HepG2 (cell line): Measurements from ENCODE around the gene AUTS2. TPM values are rescaled to one million over a fixed set of nuclear protein-coding genes. Genes with fewer than 3 reads are reported as not detected.

Experiments
- ATAC-seq: fragments of 200-7000 bp; cut with Tn5 transposase; 3 replicates; pipeline ENCODE4 v1.9.1; 2020; ENCODE audit warnings: mild to moderate bottlenecking, moderate library complexity
- BruUV-seq: library from RNA; stranded (reverse); fragments of 400-500 nt; replicated peaks from 2 replicates; lab custom pipeline; 2021; lab: Mats Ljungman, UMichigan
- CTCF ChIA-PET: fragments of 300-600 bp; formaldehyde crosslinking; extraction: SDS; loops from one replicate; lab custom pipeline; 2021; ENCODE audit warnings: low total read pairs, inconsistent platforms, low intra/inter-chr PET ratio; lab: Yijun Ruan, JAX
- POLR2A ChIA-PET: fragments of 350-600 bp; sonication (Branson Sonifier 250); formaldehyde crosslinking; loops from one replicate; lab custom pipeline; 2020; ENCODE audit warnings: antibody characterized with exemption, inconsistent platforms; lab: Yijun Ruan, JAX
- DNase-seq: peaks from one replicate; pipeline ENCODE4 v3.0.0-alpha.2; 2015; ENCODE audit warnings: low spot score
- FAIRE-seq: peaks from 3 replicates; lab custom pipeline; 2011; peaks lifted over from hg19 to GRCh38; lab: Jason Lieb, UNC
- H2AFZ ChIP-seq: one replicate; pipeline ENCODE4 v1.6.1; 2011; ENCODE audit warnings: low read length, inconsistent platforms
- H3K27ac ChIP-seq: fragments of 300-600 bp; 3 replicates; pipeline ENCODE4 v1.8.0; 2011; ENCODE audit warnings: mixed run types, mild to moderate bottlenecking, mixed read lengths, low read length, inconsistent platforms; ENCODE audit not compliant: insufficient read depth; ENCODE audit errors: extremely low read length
- H3K27me3 ChIP-seq, 2 experiments: fragments of 200-600 bp in 1 of 2; 2 replicates in 1 of 2; 3 replicates in 1 of 2; pipeline versions ENCODE4 v1.6.0 to v1.8.0; 2011; ENCODE audit warnings: low read length in 2 of 2, mild to moderate bottlenecking in 2 of 2, moderate library complexity in 2 of 2, inconsistent platforms in 1 of 2; ENCODE audit not compliant: insufficient read depth in 2 of 2, control insufficient read depth in 1 of 2
- H3K36me3 ChIP-seq, 2 experiments: fragments of 200-600 bp in 1 of 2; replicated peaks in 1 of 2; 2 replicates in 1 of 2; 3 replicates in 1 of 2; pipeline versions ENCODE4 v1.5.1 to v1.8.0; 2011; ENCODE audit warnings: low read length in 2 of 2, inconsistent platforms in 1 of 2; ENCODE audit not compliant: insufficient read depth in 2 of 2, control insufficient read depth in 1 of 2
- H3K4me1 ChIP-seq: 2 replicates; pipeline ENCODE4 v1.5.1; 2012; ENCODE audit warnings: low read length, inconsistent platforms; ENCODE audit not compliant: insufficient read depth
- H3K4me2 ChIP-seq: 2 replicates; pipeline ENCODE4 v1.6.0; 2011; ENCODE audit warnings: low read depth, low read length, inconsistent platforms
- H3K4me3 ChIP-seq, 3 experiments: fragments of 200-600 bp in 1 of 3; sonication (generic), shearing (Covaris generic) in 1 of 3; replicated peaks in 1 of 3; 2 replicates each; pipeline ENCODE4 v1.5.1; 2011 to 2016; ENCODE audit warnings: low read length in 3 of 3, inconsistent platforms in 2 of 3, low read depth in 2 of 3, mild to moderate bottlenecking in 2 of 3, control low read depth in 1 of 3, mixed read lengths in 1 of 3; ENCODE audit not compliant: insufficient read depth in 1 of 3
- H3K79me2 ChIP-seq: one replicate; pipeline ENCODE4 v1.6.1; 2011; ENCODE audit warnings: low read length, inconsistent platforms; ENCODE audit not compliant: insufficient read depth
- H3K9ac ChIP-seq: 2 replicates; pipeline ENCODE4 v1.6.0; 2011; ENCODE audit warnings: mild to moderate bottlenecking, low read depth, low read length, inconsistent platforms; ENCODE audit not compliant: insufficient read depth
- H3K9me3 ChIP-seq: 2 replicates; pipeline ENCODE4 v1.5.1; 2012; ENCODE audit warnings: mild to moderate bottlenecking, low read length
- H4K20me1 ChIP-seq: 2 replicates; pipeline ENCODE4 v1.6.0; 2011; ENCODE audit warnings: inconsistent platforms, mild to moderate bottlenecking, low read length, moderate library complexity; ENCODE audit not compliant: insufficient read depth
- BRD4 ChIP-seq: sonication (generic); formaldehyde crosslinking; IDR thresholded peaks from 2 replicates; pipeline ENCODE4 v1.4.0; 2020; ENCODE audit warnings: missing genetic modification reagents
- CC2D1A ChIP-seq: sonication (generic); formaldehyde crosslinking; IDR thresholded peaks from 2 replicates; pipeline ENCODE4 v1.8.1; 2023; ENCODE audit warnings: mild to moderate bottlenecking, missing genetic modification reagents
- CREB1 ChIP-seq, 2 experiments: fragments of 450-650 bp in 1 of 2; IDR thresholded peaks; 2 replicates each; pipeline ENCODE4 v1.6.1; 2016 to 2017; ENCODE audit warnings: control low read depth in 1 of 2, mild to moderate bottlenecking in 1 of 2, missing compliant biosample characterization in 1 of 2, missing genetic modification characterization in 1 of 2
- KLF12 ChIP-seq: sonication (generic); formaldehyde crosslinking; IDR thresholded peaks from 2 replicates; pipeline ENCODE4 v1.4.0; 2020; ENCODE audit warnings: missing genetic modification reagents, borderline replicate concordance
- MAFF ChIP-seq: IDR thresholded peaks from 2 replicates; pipeline ENCODE4 v1.6.1; 2011; ENCODE audit warnings: low read depth, low read length, improper control_type of control experiment
- MYPOP ChIP-seq: sonication (generic); formaldehyde crosslinking; IDR thresholded peaks from 2 replicates; pipeline ENCODE4 v1.8.1; 2023; ENCODE audit warnings: mild to moderate bottlenecking, moderate library complexity, missing genetic modification reagents
- MZF1 ChIP-seq: sonication (generic); formaldehyde crosslinking; IDR thresholded peaks from 2 replicates; pipeline ENCODE4 v1.8.1; 2023; ENCODE audit warnings: mild to moderate bottlenecking, missing genetic modification reagents, borderline replicate concordance
- PCBP1 ChIP-seq: fragments of 200-400 bp; formaldehyde crosslinking; IDR thresholded peaks from 2 replicates; pipeline ENCODE4 v1.6.1; 2017; ENCODE audit warnings: mild to moderate bottlenecking, low read depth, low read length, borderline replicate concordance
- POLR2G ChIP-seq: fragments of 200-400 bp; formaldehyde crosslinking; IDR thresholded peaks from 2 replicates; pipeline ENCODE4 v1.6.1; 2018; ENCODE audit warnings: mild to moderate bottlenecking, low read depth, low read length, moderate library complexity
- SUZ12 ChIP-seq: fragments of 150-350 bp; IDR thresholded peaks from 2 replicates; pipeline ENCODE4 v1.6.1; 2014; ENCODE audit warnings: low read depth, low read length
- TMF1 ChIP-seq: sonication (generic); formaldehyde crosslinking; IDR thresholded peaks from 2 replicates; pipeline ENCODE4 v1.8.1; 2022; ENCODE audit warnings: low read depth, missing genetic modification reagents
- ZMYM3 ChIP-seq: sonication (generic); formaldehyde crosslinking; IDR thresholded peaks from 2 replicates; pipeline ENCODE4 v1.5.1; 2020; ENCODE audit warnings: mild to moderate bottlenecking, missing genetic modification reagents
- ZNF235 ChIP-seq: sonication (generic); formaldehyde crosslinking; IDR thresholded peaks from 2 replicates; pipeline ENCODE4 v1.8.1; 2023; ENCODE audit warnings: mild to moderate bottlenecking, missing genetic modification reagents, borderline replicate concordance
- ZNF441 ChIP-seq: sonication (generic); formaldehyde crosslinking; IDR thresholded peaks from 2 replicates; pipeline ENCODE4 v1.7.0; 2021; ENCODE audit warnings: missing genetic modification reagents, borderline replicate concordance
- ZNF614 ChIP-seq: IDR thresholded peaks from 2 replicates; pipeline ENCODE4 v1.6.1; 2018; ENCODE audit warnings: missing biosample characterization, missing genetic modification reagents, inconsistent platforms, borderline replicate concordance
- ZNF709 ChIP-seq: sonication (generic); formaldehyde crosslinking; IDR thresholded peaks from 2 replicates; pipeline ENCODE4 v1.5.0; 2020; ENCODE audit warnings: mild to moderate bottlenecking, missing genetic modification reagents
- ZNF749 ChIP-seq: sonication (generic); formaldehyde crosslinking; IDR thresholded peaks from 2 replicates; pipeline ENCODE4 v1.8.0; 2022; ENCODE audit warnings: mild to moderate bottlenecking, missing genetic modification reagents, moderate library complexity, borderline replicate concordance
- ZNF83 ChIP-seq: sonication (generic); formaldehyde crosslinking; IDR thresholded peaks from 2 replicates; pipeline ENCODE4 v1.4.0; 2020; ENCODE audit warnings: missing genetic modification reagents, mild to moderate bottlenecking, borderline replicate concordance
- ZNF879 ChIP-seq: sonication (generic); formaldehyde crosslinking; IDR thresholded peaks from 2 replicates; pipeline ENCODE4 v1.8.1; 2023; ENCODE audit warnings: missing genetic modification reagents
- WGBS: methylation state at CpG from one replicate; pipeline ENCODE4 v1.1.6; 2017; ENCODE audit warnings: low lambda C conversion rate; 5-methylcytosine and 5-hydroxymethylcytosine counted together
- in situ Hi-C: cut with HindIII; loops from 2 replicates; pipeline ENCODE4 v1.10.0; 2017; ENCODE audit warnings: low pct_unique_long_range_greater_than_20kb; ENCODE audit not compliant: extremely low pct_ligation_motif_present
- intact Hi-C: fragments of 100-400 bp; cut with micrococcal nuclease; formaldehyde crosslinking; loops from one replicate; pipeline ENCODE4 v1.10.0; 2022; ENCODE audit not compliant: unreplicated experiment
- polyA plus RNA-seq, 8 experiments: library from polyadenylated mRNA; depleted of rRNA in 3 of 8; stranded (reverse) in 7 of 8; unstranded in 1 of 8; fragments of >200 nt; fragmentation: Illumina TruSeq in 4 of 8; extraction: Trizol in 4 of 8; gene quantifications; 2 replicates each; pipeline versions ENCODE4 v1.2.1 to v1.2.3, GENCODE V29; 2011 to 2016; ENCODE audit warnings: low read depth in 4 of 8, missing spikeins in 1 of 8, mixed read lengths in 1 of 8; ENCODE audit not compliant: insufficient read depth in 1 of 8
- total RNA-seq, 5 experiments: library from RNA; depleted of rRNA; stranded (reverse); fragments of >200 nt; fragmentation: Illumina TruSeq; extraction: Trizol; gene quantifications; 2 replicates each; pipeline ENCODE4 v1.2.3, GENCODE V29; 2016; ENCODE audit warnings: low read depth in 1 of 5

The AUTS2 gene
- total and polyA plus RNA-seq, 2 of the 13 experiments (the other 11 are each of a cell fraction or from before 2014, with no cell fraction given) = 0.38 TPM; not detected in 1

GRCh38 chr7:69742237-69742636 lies 144.0 kb downstream of the AUTS2 start (continued):
- TF ChIP-seq KLF12 (CRISPR knock-in tag) = no peak
- TF ChIP-seq PCBP1 = no peak
- no peak for TF ChIP-seq ZNF749 (CRISPR knock-in tag)
- TF ChIP-seq POLR2G = no peak

- POLR2A ChIA-PET = no interaction called here
- ATAC-seq (no peak), FAIRE-seq (no peak), DNase-seq (no peak)
- Histone ChIP-seq H2AFZ (no peak overlapping the region), H4K20me1 (no peaks in the 10 kb centered on the region), H3K9ac (no peak overlapping the region), H3K36me3 (no peaks in the 10 kb centered on the region), H3K79me2 (no peaks in the 10 kb centered on the region), H3K4me2 (no peak overlapping the region), H3K27ac (no peak overlapping the region), H3K4me1 (no peaks in the 10 kb centered on the region), H3K4me3 (no peak overlapping the region), H3K27me3 (no peaks in the 10 kb centered on the region), H3K9me3 (no peaks in the 10 kb centered on the region)
- intact Hi-C loops (no loop called here), in situ Hi-C loops (no loop called here)
- CTCF ChIA-PET = no interaction called here
- no TSS peak for BruUV-seq
- 36% methylated on average over 2 of the region's 2 CpGs for WGBS
- TF ChIP-seq POLR2G = no peak
- TF ChIP-seq, all 625 proteins: peak for 0
Observed at GRCh38 chr7:69743436-69743835, 145.2 kb downstream of the AUTS2 start.

GRCh38 chr7:69744026-69744425 lies 145.8 kb downstream of the AUTS2 start:
- no peaks in the 10 kb centered on the region for H3K36me3 ChIP-seq
- DNase-seq (no peak), FAIRE-seq (no peak), ATAC-seq (no peak)
- no TSS peak for BruUV-seq
- in situ Hi-C loops = no loop called here
- no peaks in the 10 kb centered on the region for H3K4me1 ChIP-seq
- CTCF ChIA-PET = no interaction called here
- no peaks in the 10 kb centered on the region for H3K9me3 ChIP-seq
- no peak overlapping the region for H3K4me2 ChIP-seq
- H3K27ac ChIP-seq = no peak overlapping the region
- H3K9ac ChIP-seq = no peak overlapping the region
- intact Hi-C loops = no loop called here
- WGBS = 3% methylated on average over 4 of the region's 4 CpGs
- no peak overlapping the region for H2AFZ ChIP-seq
- H4K20me1 ChIP-seq = no peaks in the 10 kb centered on the region
- H3K4me3 ChIP-seq = no peak overlapping the region
- no peaks in the 10 kb centered on the region for H3K79me2 ChIP-seq
- POLR2A ChIA-PET = no interaction called here
- H3K27me3 ChIP-seq = no peaks in the 10 kb centered on the region
- no peak for TF ChIP-seq SUZ12
- no peak for TF ChIP-seq ZNF235
- TF ChIP-seq MZF1 (CRISPR knock-in tag) = no peak
- no peak for TF ChIP-seq CC2D1A
- TF ChIP-seq ZNF879 (CRISPR knock-in tag) = no peak
- no peak for TF ChIP-seq ZNF441
- no peak for TF ChIP-seq ZNF614
- TF ChIP-seq ZMYM3 (CRISPR knock-in tag) = no peak
- TF ChIP-seq ZNF709 (CRISPR knock-in tag) = no peak
- TF ChIP-seq ZNF83 = no peak
- TF ChIP-seq BRD4 (CRISPR knock-in tag) = no peak
- TF ChIP-seq MAFF = no peak
- TF ChIP-seq MYPOP (CRISPR knock-in tag) = no peak
- TF ChIP-seq CREB1 (IDR thresholded peaks at IDR 0.05) = no peak
- TF ChIP-seq CREB1 (CRISPR knock-in tag; IDR thresholded peaks at IDR 0.05) = no peak
- no peak for TF ChIP-seq TMF1 (CRISPR knock-in tag)
